ENCODE data around the gene IFNLR1.

DNA sequence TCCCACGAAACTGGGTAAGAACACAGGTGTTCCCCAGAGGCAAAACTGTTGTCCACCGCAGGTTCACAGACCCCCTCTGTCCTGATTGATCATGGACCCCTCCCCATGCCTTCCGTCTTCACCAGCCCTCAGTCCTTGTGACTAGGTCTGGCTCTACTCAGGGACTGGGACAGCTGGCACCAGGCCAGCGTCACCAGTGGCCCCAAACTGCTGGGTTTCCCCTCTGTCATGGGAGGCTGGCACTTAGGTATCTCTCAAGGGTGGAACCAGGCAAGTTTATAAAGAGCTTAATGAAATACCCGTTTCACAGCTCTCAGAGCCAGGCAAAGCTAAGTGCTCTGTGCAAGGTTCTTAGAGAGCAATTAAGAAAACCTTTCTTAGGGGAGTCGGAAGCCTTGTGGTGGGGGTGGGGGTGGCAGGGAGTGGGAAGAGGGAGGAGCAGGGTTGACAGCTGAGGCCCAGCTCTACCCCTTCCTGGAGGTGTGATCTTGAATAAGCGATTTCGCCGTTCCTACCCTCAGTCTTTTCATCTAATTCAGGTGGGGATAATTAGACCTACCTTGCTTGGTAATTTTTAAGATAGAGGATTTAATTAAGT is 35.0 kb upstream of the IFNLR1 start:
- TF ChIP-seq, protein P1, sequence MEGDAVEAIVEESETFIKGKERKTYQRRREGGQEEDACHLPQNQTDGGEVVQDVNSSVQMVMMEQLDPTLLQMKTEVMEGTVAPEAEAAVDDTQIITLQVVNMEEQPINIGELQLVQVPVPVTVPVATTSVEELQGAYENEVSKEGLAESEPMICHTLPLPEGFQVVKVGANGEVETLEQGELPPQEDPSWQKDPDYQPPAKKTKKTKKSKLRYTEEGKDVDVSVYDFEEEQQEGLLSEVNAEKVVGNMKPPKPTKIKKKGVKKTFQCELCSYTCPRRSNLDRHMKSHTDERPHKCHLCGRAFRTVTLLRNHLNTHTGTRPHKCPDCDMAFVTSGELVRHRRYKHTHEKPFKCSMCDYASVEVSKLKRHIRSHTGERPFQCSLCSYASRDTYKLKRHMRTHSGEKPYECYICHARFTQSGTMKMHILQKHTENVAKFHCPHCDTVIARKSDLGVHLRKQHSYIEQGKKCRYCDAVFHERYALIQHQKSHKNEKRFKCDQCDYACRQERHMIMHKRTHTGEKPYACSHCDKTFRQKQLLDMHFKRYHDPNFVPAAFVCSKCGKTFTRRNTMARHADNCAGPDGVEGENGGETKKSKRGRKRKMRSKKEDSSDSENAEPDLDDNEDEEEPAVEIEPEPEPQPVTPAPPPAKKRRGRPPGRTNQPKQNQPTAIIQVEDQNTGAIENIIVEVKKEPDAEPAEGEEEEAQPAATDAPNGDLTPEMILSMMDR (optimal IDR thresholded peaks at IDR 0.05 in 1 of 3, IDR thresholded peaks at IDR 0.05 in 1 of 3, conservative IDR thresholded peaks at IDR 0.05 in 1 of 3; ENCODE audit: extremely low read depth in 1 of 3, insufficient read depth in 2 of 3, low read length in 3 of 3) = no peak
- no peak for TF ChIP-seq EZH2 (IDR thresholded peaks at IDR 0.05; ENCODE audit: low read length)
